Stimulated activated CD4-positive, alpha-beta T cell treated with anti-CD3 and anti-CD28 coated beads, Interleukin-1b, Interleukin-23, amount 100 ng/mL, for 1 hour (primary cell): ENCODE results near the gene CDH20.
"Not testable (repeated sequence)": the region's sequence is repeated elsewhere in the genome, so short reads cannot be mapped to it uniquely, and the experiment has no call there.

Experiments
- DNase-seq, 2 donors: peaks; one replicate each; pipeline ENCODE4 v3.0.0-alpha.2; 2020; ENCODE audit warnings: low read depth in 2 of 2

The CDH20 gene

GRCh38 chr18:61348230-61348629 lies 15.0 kb downstream of the CDH20 start:
- DNase-seq: no peak

- DNase-seq: no peak
Measured at GRCh38 chr18:61350578-61350977, 17.3 kb downstream of the CDH20 start.

GRCh38 chr18:61352059-61352458 lies 18.8 kb downstream of the CDH20 start:
- DNase-seq: no peak

- no peak for DNase-seq
Measured at GRCh38 chr18:61352611-61353010, 19.4 kb downstream of the CDH20 start.

- DNase-seq: no peak
Measured at GRCh38 chr18:61360404-61361383, 27.5 kb downstream of the CDH20 start.

- DNase-seq: no peak
Measured at GRCh38 chr18:61362511-61362910, 29.3 kb downstream of the CDH20 start.

- no peak for DNase-seq
Measured at GRCh38 chr18:61364953-61365352, 31.7 kb downstream of the CDH20 start.

- DNase-seq: no peak
Measured at GRCh38 chr18:61368001-61368400, 34.8 kb downstream of the CDH20 start.

- DNase-seq: not testable (repeated sequence)
Measured at GRCh38 chr18:61369671-61370070, 36.4 kb downstream of the CDH20 start.

GRCh38 chr18:61371111-61371510 lies 37.9 kb downstream of the CDH20 start:
- no peak for DNase-seq

GRCh38 chr18:61379827-61380226 lies 46.6 kb downstream of the CDH20 start:
- DNase-seq: no peak

- DNase-seq: no peak
Measured at GRCh38 chr18:61388010-61388409, 54.8 kb downstream of the CDH20 start.

GRCh38 chr18:61394983-61395382 lies 61.8 kb downstream of the CDH20 start:
- DNase-seq: no peak

- DNase-seq: no peak
Measured at GRCh38 chr18:61397222-61397621, 64.0 kb downstream of the CDH20 start.

- DNase-seq: no peak
Measured at GRCh38 chr18:61398961-61399705, 65.9 kb downstream of the CDH20 start.

GRCh38 chr18:61400016-61400635 lies 66.9 kb downstream of the CDH20 start:
- no peak for DNase-seq

- no peak for DNase-seq
Measured at GRCh38 chr18:61400716-61401115, 67.5 kb downstream of the CDH20 start.

- no peak for DNase-seq
Measured at GRCh38 chr18:61402726-61403125, 69.5 kb downstream of the CDH20 start.

GRCh38 chr18:61413396-61413795 lies 80.2 kb downstream of the CDH20 start:
- no peak for DNase-seq

- no peak for DNase-seq
Measured at GRCh38 chr18:61414086-61414485, 80.9 kb downstream of the CDH20 start.

GRCh38 chr18:61419763-61420162 lies 86.5 kb downstream of the CDH20 start:
- no peak for DNase-seq

- no peak for DNase-seq
Measured at GRCh38 chr18:61420218-61420885, 87.1 kb downstream of the CDH20 start.
